ENCODE results near the gene SPATA2L.

SPATA2L gene

DNA sequence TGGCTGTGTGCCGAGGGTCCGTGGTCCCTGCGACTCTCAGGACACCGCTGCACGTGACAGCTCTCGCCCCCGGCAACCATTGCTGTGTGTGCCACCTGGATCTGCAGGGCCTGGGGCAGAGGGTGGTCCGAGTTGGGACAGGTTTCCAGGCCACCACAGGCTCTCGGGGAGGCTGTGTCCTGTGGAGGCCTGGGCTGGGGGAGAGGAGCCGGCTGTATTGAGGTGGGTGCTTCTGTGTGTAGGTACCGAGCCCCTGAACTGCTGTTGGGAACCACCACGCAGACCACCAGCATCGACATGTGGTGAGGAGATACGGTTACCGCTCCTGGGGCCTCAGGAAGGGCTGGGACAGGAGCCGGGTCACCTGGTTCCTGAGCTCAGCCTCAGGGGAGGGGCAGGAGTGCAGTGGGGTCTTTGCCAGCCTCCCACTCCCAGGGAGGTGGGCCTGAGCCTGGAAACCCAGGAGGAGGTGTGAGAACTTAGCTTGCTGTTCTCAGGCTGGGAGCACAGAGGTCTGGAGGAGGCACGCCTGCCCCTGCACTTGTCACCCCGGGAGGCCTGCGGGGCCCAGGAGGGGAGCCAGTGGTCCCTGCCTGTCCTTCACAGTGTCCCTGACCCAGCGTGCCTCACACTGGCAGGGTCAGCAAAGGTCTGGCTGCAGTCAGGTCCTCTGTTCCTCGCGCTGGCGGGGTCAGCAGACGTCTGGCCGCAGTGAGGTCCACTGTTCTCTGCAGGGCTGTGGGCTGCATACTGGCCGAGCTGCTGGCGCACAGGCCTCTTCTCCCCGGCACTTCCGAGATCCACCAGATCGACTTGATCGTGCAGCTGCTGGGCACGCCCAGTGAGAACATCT, 7.3 kb downstream of the SPATA2L start:
- Histone ChIP-seq H3F3A (ENCODE audit: insufficient read depth, low read length) (no peaks in the 10 kb centered on the region), H4K20me1 (ENCODE audit: insufficient read depth, low read length) (no peaks in the 10 kb centered on the region), H3K9ac (ENCODE audit: low read length) (no peak overlapping the region), H3K9me2 (replicated peaks; ENCODE audit: insufficient read depth, low read length) (no peaks in the 10 kb centered on the region), H3K27me3 (replicated peaks; ENCODE audit: insufficient read depth, low read length) (no peaks in the 10 kb centered on the region), H2AFZ (ENCODE audit: low read length) (no peak overlapping the region), H3K27ac (ENCODE audit: low read length) (no peak overlapping the region), H3K4me3 (ENCODE audit: low read length) (no peak overlapping the region), H3K4me1 (ENCODE audit: low read length) (no peaks in the 10 kb centered on the region), H3K9me3 (replicated peaks; ENCODE audit: insufficient read depth, low read length) (no peaks in the 10 kb centered on the region), H3K4me2 (ENCODE audit: low read depth, low read length) (no peak overlapping the region), H3K79me2 (ENCODE audit: low read length) (no peaks in the 10 kb centered on the region; the same call in 1 of the 2 replicates), H3K36me3 (replicated peaks; ENCODE audit: insufficient read depth, low read length) (no peaks in the 10 kb centered on the region)
- no peak for DNase-seq
- no peak for TF ChIP-seq EZH2 (optimal IDR thresholded peaks at IDR 0.05; ENCODE audit: low read depth, low read length)
- TF ChIP-seq, protein P1, sequence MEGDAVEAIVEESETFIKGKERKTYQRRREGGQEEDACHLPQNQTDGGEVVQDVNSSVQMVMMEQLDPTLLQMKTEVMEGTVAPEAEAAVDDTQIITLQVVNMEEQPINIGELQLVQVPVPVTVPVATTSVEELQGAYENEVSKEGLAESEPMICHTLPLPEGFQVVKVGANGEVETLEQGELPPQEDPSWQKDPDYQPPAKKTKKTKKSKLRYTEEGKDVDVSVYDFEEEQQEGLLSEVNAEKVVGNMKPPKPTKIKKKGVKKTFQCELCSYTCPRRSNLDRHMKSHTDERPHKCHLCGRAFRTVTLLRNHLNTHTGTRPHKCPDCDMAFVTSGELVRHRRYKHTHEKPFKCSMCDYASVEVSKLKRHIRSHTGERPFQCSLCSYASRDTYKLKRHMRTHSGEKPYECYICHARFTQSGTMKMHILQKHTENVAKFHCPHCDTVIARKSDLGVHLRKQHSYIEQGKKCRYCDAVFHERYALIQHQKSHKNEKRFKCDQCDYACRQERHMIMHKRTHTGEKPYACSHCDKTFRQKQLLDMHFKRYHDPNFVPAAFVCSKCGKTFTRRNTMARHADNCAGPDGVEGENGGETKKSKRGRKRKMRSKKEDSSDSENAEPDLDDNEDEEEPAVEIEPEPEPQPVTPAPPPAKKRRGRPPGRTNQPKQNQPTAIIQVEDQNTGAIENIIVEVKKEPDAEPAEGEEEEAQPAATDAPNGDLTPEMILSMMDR (IDR thresholded peaks at IDR 0.05; ENCODE audit: low read length), result no peak
- no peak for TF ChIP-seq EZH2phosphoT487 (IDR thresholded peaks at IDR 0.05; ENCODE audit: low read length)

DNA sequence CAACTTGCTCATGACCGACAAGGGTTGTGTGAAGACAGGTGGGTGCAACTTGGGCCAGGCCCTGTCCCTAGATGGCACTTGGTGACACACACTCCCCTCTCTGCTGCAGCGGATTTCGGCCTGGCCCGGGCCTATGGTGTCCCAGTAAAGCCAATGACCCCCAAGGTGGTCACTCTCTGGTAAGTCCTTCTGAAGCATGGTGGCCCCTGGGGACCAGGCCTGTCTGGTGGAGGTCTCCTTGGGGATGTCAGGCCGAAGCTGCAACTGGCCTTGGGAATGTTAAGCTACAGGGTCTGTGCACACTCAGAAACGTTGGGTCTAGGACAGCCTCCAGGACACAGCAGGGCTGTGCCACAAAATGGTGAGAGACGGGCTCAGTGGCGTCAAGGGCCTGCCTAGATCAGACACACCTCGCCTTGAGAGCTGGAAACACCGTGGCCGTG, 8.2 kb downstream of the SPATA2L start:
- Histone ChIP-seq H3K79me2 (ENCODE audit: low read length) (peaks cover 2% of the 10 kb centered on the region), H3K4me3 (ENCODE audit: low read length) (no peak overlapping the region), H3K9ac (ENCODE audit: low read length) (no peak overlapping the region), H4K20me1 (ENCODE audit: insufficient read depth, low read length) (no peaks in the 10 kb centered on the region), H3K4me1 (ENCODE audit: low read length) (no peaks in the 10 kb centered on the region), H2AFZ (ENCODE audit: low read length) (no peak overlapping the region), H3K9me3 (replicated peaks; ENCODE audit: insufficient read depth, low read length) (no peaks in the 10 kb centered on the region), H3F3A (ENCODE audit: insufficient read depth, low read length) (no peaks in the 10 kb centered on the region), H3K36me3 (replicated peaks; ENCODE audit: insufficient read depth, low read length) (no peaks in the 10 kb centered on the region), H3K27ac (ENCODE audit: low read length) (no peak overlapping the region), H3K9me2 (replicated peaks; ENCODE audit: insufficient read depth, low read length) (no peaks in the 10 kb centered on the region), H3K27me3 (replicated peaks; ENCODE audit: insufficient read depth, low read length) (no peaks in the 10 kb centered on the region), H3K4me2 (ENCODE audit: low read depth, low read length) (no peak overlapping the region)
- no peak for DNase-seq
- no peak for TF ChIP-seq EZH2phosphoT487 (IDR thresholded peaks at IDR 0.05; ENCODE audit: low read length)

DNA sequence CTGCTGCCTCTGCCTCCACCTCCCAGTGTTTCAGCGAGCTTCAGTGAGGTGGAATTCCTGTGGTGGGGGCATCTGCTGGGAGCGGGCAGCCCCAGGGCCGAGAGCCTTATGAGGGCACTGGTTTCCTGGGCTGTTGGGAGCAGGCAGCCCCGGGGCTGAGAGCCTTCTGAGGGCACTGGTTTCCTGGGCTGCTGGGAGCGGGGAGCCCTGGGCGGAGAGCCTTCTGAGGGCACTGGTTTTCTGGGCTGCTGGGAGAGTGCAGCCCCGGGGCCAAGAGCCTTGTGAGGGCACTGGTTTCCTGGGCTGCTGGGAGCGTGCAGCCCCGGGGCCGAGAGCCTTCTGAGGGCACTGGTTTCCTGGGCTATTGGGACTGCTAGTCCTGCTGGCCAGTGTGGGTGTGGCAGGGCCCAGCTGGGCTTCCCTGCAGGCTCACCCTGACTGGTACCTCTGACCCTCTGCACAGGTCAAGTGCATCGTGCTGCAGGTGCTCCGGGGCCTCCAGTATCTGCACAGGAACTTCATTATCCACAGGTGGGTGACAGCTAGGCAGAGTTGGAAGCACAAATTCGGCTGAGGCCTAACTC, 9.4 kb downstream of the SPATA2L start:
- Histone ChIP-seq H3K4me2 (ENCODE audit: low read depth, low read length) (no peak overlapping the region), H3K9me2 (replicated peaks; ENCODE audit: insufficient read depth, low read length) (no peaks in the 10 kb centered on the region), H4K20me1 (ENCODE audit: insufficient read depth, low read length) (no peaks in the 10 kb centered on the region), H3K9ac (ENCODE audit: low read length) (no peak overlapping the region), H3K4me1 (ENCODE audit: low read length) (no peaks in the 10 kb centered on the region), H3K79me2 (ENCODE audit: low read length) (peaks cover 4% of the 10 kb centered on the region), H3K9me3 (replicated peaks; ENCODE audit: insufficient read depth, low read length) (no peaks in the 10 kb centered on the region), H3K4me3 (ENCODE audit: low read length) (no peak overlapping the region), H3F3A (ENCODE audit: insufficient read depth, low read length) (no peaks in the 10 kb centered on the region), H3K36me3 (replicated peaks; ENCODE audit: insufficient read depth, low read length) (no peaks in the 10 kb centered on the region), H2AFZ (ENCODE audit: low read length) (no peak overlapping the region), H3K27ac (ENCODE audit: low read length) (no peak overlapping the region), H3K27me3 (replicated peaks; ENCODE audit: insufficient read depth, low read length) (no peaks in the 10 kb centered on the region)
- DNase-seq, result no peak
- TF ChIP-seq EZH2 (optimal IDR thresholded peaks at IDR 0.05; ENCODE audit: low read depth, low read length), result no peak
- no peak for TF ChIP-seq EZH2phosphoT487 (IDR thresholded peaks at IDR 0.05; ENCODE audit: low read length)

DNA sequence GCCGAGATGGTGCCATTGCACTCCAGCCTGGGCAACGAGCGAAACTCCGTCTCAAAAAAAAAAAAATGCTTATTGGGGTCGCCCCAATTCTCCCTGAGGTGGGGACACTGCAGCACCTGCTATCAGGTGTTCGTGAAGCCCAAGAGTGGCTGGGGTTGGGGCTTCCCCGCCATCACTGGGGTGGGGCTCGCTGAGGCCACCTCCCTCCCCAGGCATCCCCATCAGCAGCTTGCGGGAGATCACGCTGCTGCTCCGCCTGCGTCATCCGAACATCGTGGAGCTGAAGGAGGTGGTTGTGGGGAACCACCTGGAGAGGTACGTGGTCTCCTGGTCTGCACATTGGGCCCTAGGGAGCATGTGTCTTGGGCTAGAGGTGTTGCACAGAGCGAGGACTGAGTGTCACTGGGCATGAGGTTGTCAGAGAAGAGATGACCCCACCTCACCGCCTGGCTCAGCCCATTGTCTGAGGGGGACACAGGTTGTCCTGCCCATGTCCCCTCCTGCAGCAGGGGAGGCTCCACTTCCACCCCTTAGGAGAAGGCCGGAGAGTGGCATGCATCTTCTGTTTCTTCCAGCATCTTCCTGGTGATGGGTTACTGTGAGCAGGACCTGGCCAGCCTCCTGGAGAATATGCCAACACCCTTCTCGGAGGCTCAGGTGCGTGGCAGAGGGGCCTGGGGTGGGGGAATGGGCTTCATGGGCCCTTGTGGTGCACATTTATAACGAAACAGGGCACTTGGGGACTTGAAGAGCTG, 10.1 kb downstream of the SPATA2L start:
- Histone ChIP-seq H3K9ac (ENCODE audit: low read length) (no peak overlapping the region), H3K4me2 (ENCODE audit: low read depth, low read length) (no peak overlapping the region), H2AFZ (ENCODE audit: low read length) (no peak overlapping the region), H3K27me3 (replicated peaks; ENCODE audit: insufficient read depth, low read length) (no peaks in the 10 kb centered on the region), H3K36me3 (replicated peaks; ENCODE audit: insufficient read depth, low read length) (no peaks in the 10 kb centered on the region), H3K9me2 (replicated peaks; ENCODE audit: insufficient read depth, low read length) (no peaks in the 10 kb centered on the region), H3K9me3 (replicated peaks; ENCODE audit: insufficient read depth, low read length) (no peaks in the 10 kb centered on the region), H3K79me2 (ENCODE audit: low read length) (peaks cover 4% of the 10 kb centered on the region), H3K27ac (ENCODE audit: low read length) (no peak overlapping the region), H3K4me1 (ENCODE audit: low read length) (no peaks in the 10 kb centered on the region), H3K4me3 (ENCODE audit: low read length) (no peak overlapping the region), H4K20me1 (ENCODE audit: insufficient read depth, low read length) (no peaks in the 10 kb centered on the region), H3F3A (ENCODE audit: insufficient read depth, low read length) (no peaks in the 10 kb centered on the region)
- no peak for TF ChIP-seq EZH2 (optimal IDR thresholded peaks at IDR 0.05; ENCODE audit: low read depth, low read length)
- no peak for TF ChIP-seq EZH2phosphoT487 (IDR thresholded peaks at IDR 0.05; ENCODE audit: low read length)
- TF ChIP-seq, protein P1 (IDR thresholded peaks at IDR 0.05; ENCODE audit: low read length), result no peak
- DNase-seq, result no peak

Data from MM.1S (cell line).